Epithelial cell of esophagus (primary cell): ENCODE measurements around the gene CCDC167.
A peak's percentile ranks its signal among the peaks of the same experiment; 100 is the strongest.

Experiments used
- DNase-seq: peaks from one replicate; pipeline ENCODE4 v3.0.0; 2010; ENCODE audit warnings: low read depth
- H3K4me3 ChIP-seq: 2 replicates; pipeline ENCODE4 v1.5.1; 2011; ENCODE audit warnings: mild to moderate bottlenecking, low read length, control low read depth
- CTCF ChIP-seq: IDR thresholded peaks from 2 replicates; pipeline ENCODE4 v1.5.1; 2011; ENCODE audit warnings: low read depth, mild to moderate bottlenecking, low read length, control low read depth, inconsistent platforms; ENCODE audit not compliant: insufficient read depth; ENCODE audit errors: missing control alignments

The CCDC167 gene

GRCh38 chr6:37480951-37481534, 18.6 kb downstream of the CCDC167 start:
- no peak for DNase-seq

GRCh38 chr6:37480118-37480736, 19.5 kb downstream of the CCDC167 start:
- DNase-seq = peak; percentile 64
- TF ChIP-seq CTCF = no peak
- no peak overlapping the region for H3K4me3 ChIP-seq

More at GRCh38 chr6:37480951-37481534, 18.6 kb downstream of the CCDC167 start:
- no peak for TF ChIP-seq CTCF
- no peak overlapping the region for H3K4me3 ChIP-seq

- no peak for TF ChIP-seq CTCF
- DNase-seq = no peak
- no peak overlapping the region for H3K4me3 ChIP-seq
Observed at GRCh38 chr6:37479266-37479854, 20.3 kb downstream of the CCDC167 start.

- DNase-seq = no peak
- no peak overlapping the region for H3K4me3 ChIP-seq
- no peak for TF ChIP-seq CTCF
Observed at GRCh38 chr6:37478827-37479226, 20.9 kb downstream of the CCDC167 start.

GRCh38 chr6:37477656-37478435, 21.8 kb downstream of the CCDC167 start:
- no peak for TF ChIP-seq CTCF
- no peak for DNase-seq
- H3K4me3 ChIP-seq = no peak overlapping the region

GRCh38 chr6:37477191-37477590, 22.5 kb downstream of the CCDC167 start:
- H3K4me3 ChIP-seq = no peak overlapping the region
- TF ChIP-seq CTCF = no peak
- DNase-seq = no peak
